SU-DHL-6 (cell line): ENCODE measurements around the gene CKMT2.

Experiments
- EZH2phosphoT487 ChIP-seq: fragments of 200-600 bp; sonication (generic), shearing (Covaris generic); conservative IDR thresholded peaks from 2 replicates; pipeline ENCODE4 v1.6.1; 2018; ENCODE audit warnings: mild to moderate bottlenecking, antibody characterized with exemption, low read length, moderate library complexity, mixed read lengths
- TF ChIP-seq, protein P1 (sequence below): fragments of 200-600 bp; sonication (generic); IDR thresholded peaks from one replicate; pipeline ENCODE4 v1.5.1; 2017; ENCODE audit warnings: antibody characterized with exemption, mild to moderate bottlenecking, low read length, moderate library complexity; ENCODE audit not compliant: insufficient read depth, poor library complexity, severe bottlenecking

GRCh38 chr5:81256766-81257165 lies 23.6 kb downstream of the CKMT2 start:
- TF ChIP-seq, protein P1, sequence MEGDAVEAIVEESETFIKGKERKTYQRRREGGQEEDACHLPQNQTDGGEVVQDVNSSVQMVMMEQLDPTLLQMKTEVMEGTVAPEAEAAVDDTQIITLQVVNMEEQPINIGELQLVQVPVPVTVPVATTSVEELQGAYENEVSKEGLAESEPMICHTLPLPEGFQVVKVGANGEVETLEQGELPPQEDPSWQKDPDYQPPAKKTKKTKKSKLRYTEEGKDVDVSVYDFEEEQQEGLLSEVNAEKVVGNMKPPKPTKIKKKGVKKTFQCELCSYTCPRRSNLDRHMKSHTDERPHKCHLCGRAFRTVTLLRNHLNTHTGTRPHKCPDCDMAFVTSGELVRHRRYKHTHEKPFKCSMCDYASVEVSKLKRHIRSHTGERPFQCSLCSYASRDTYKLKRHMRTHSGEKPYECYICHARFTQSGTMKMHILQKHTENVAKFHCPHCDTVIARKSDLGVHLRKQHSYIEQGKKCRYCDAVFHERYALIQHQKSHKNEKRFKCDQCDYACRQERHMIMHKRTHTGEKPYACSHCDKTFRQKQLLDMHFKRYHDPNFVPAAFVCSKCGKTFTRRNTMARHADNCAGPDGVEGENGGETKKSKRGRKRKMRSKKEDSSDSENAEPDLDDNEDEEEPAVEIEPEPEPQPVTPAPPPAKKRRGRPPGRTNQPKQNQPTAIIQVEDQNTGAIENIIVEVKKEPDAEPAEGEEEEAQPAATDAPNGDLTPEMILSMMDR, result no peak
- TF ChIP-seq EZH2phosphoT487, result no peak
